ENCODE data around the gene MKI67. TPM values are rescaled to one million over a fixed set of nuclear protein-coding genes. Genes with fewer than 3 reads are reported as not detected.
"Not testable (repeated sequence)": the region's sequence is repeated elsewhere in the genome, so short reads cannot be mapped to it uniquely, and the experiment has no call there.

Gene MKI67
- total RNA-seq, 1 experiment from 2014 or later, result 85.4 TPM

DNA sequence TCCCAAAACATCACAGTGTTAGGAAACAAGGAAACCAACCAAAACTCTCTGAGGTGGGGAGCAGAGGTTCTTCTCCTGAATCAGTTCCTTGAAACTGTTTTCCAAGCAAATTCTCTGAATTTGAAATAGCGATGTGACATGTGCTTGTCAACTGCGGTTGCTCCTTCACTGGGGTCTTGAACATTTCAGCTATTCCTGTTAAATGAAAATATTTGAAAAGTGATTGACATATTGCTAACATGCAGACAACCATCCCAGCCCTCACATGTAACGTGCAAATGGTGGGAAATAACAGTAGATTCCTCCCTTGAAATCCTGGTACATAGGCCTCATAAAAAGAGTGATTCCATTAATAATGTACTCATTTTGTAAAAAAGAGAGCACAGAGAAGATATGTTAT is 15.9 kb downstream of the MKI67 start:
- DNase-seq (ENCODE audit: low read depth), result no peak

DNA sequence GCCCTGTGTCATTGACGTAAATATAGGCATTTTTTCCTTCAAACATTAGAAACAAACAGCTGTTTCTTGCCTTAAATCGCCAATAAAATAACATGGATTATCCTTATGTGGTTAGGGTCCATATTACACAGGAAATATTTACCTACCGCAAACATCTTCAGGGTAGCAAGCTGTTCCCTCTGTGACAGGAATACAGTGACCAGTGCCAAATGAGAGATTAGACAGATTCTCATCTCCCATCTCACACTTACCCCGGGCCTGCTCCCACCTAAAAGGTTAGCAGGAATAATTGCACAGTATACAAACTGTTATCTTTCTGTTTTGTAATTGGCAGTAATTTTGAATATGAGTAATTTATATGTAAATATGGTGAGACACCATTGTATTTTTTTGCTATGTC is 16.5 kb downstream of the MKI67 start:
- no peak for DNase-seq (ENCODE audit: low read depth)

DNA sequence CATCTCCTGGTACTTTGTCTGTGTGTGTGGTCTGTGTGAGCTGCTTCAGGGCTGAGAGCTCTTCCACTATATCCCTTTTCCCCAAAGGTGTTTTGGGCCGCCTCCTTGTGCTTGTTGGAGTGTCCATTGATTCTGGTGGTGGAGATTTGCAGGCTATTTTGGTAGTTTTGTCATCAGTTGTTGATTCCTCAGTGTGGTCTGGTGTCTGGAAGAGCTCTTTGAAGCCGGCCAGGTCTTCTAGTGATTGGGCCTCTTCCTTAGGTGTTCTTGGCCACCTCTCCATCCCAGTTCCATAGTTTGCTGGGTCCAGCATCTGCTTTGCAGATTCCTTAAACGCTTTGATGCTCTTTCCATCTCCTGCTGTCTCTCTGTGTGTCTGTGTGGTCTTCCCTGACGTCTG is 20.8 kb downstream of the MKI67 start:
- DNase-seq (ENCODE audit: low read depth), result no peak

DNA sequence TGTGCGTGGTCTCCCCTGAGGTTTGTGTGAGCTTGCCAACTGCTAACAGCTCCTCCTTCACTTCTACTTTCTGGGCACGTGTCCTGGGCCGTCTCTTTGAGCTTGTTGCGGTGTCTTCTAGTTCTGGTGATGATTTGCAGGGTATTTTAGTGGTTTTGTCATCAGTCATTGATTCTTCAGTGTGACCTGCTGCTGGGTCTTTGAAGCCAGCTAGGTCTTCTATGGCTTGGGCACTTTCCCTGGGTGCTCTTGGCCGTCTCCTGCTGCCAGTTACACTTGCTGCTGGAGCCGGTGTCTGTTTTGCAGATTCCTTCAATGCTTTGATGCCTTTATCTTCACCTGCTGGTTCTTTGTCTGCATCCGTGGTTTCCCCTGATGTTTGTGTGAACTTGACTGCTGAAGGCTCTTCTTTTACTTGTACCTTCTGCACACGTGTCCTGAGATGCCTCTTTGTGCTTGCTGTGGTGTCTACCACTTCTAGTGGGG is 23.0 kb downstream of the MKI67 start:
- no peak for DNase-seq (ENCODE audit: low read depth)

DNA sequence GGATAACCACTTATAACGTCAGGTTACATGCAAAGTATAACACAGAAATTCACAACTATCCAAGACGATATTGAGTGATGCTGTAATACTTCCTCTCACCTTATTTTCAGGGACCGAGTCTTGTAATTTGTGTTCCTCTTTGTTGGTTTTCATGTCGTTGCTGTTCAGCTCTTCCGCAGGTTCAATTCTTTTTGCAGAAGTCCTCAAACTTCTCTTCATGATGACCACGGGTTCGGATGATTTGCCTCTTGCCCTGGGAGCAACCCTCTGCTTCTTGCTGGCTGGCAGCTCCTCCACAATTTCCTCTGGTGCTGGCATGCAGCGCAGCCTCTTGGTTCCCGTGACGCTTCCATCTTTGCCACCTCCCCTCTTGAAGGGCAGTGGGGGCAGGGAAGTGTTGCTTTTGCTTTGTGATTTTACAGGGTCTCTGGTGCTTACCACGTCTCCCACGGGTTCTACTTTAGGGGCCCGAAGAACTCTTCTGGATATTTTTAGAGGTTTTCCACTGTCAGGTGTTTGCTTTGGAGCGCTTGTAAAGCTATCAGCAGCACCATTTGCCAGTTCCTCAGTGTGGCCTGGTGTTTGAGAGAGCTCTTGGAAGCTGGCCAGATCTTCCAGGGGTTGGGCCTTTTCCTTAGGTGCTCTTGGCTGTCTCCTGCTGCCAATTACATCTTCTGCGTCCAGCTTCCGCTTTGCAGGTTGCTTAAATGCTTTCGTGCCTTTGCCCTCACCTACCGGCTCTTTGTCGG is 23.6 kb downstream of the MKI67 start:
- DNase-seq (ENCODE audit: low read depth), result no peak

DNA sequence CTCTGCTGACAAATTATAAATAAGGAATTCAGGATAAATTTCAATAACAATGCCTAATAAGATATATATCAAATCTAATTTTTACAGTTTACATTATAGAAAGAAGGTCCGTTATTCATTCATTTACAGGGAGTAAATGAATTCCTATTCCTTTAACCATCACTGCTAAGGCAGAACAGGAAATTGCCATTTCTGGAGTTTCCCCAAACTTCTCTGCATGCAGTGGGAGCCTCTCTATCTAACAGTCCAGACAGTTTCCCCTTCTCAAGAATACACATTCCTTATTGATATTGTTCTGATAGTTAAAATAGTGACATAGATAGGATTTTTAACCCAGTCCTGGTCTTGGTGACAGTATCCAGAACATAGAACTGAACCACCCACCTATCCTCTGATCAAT is 24.3 kb downstream of the MKI67 start:
- no peak for DNase-seq (ENCODE audit: low read depth)

DNA sequence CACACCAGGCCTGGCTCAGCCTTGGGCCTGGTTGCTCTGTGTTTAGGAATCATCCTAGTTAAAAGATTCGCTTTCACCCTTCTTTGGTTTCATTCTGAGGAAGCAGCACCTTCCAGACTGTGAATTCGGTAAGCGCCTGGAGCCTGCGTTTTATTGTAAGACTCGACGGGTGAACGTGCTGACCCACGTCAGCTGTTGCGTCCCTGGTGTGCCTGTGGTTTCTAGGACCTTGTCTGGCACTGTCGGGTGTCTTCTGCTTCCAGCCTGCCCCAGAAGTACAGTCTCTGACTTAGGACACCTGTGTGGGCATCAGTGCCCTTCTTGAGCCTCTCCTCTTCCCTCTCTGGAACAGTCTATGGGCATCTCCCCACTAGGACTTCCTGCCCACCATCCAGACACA is 26.3 kb downstream of the MKI67 start:
- DNase-seq (ENCODE audit: low read depth), result no peak

GRCh38 chr10:128098631-128099030 is 27.6 kb downstream of the MKI67 start:
- DNase-seq (ENCODE audit: low read depth), result no peak

- DNase-seq (ENCODE audit: low read depth), result peak; percentile 26
Measured at GRCh38 chr10:128097783-128098182, 28.4 kb downstream of the MKI67 start.

- peak; percentile 72 for DNase-seq (ENCODE audit: low read depth)
Measured at GRCh38 chr10:128096486-128097199, 29.6 kb downstream of the MKI67 start.

DNA sequence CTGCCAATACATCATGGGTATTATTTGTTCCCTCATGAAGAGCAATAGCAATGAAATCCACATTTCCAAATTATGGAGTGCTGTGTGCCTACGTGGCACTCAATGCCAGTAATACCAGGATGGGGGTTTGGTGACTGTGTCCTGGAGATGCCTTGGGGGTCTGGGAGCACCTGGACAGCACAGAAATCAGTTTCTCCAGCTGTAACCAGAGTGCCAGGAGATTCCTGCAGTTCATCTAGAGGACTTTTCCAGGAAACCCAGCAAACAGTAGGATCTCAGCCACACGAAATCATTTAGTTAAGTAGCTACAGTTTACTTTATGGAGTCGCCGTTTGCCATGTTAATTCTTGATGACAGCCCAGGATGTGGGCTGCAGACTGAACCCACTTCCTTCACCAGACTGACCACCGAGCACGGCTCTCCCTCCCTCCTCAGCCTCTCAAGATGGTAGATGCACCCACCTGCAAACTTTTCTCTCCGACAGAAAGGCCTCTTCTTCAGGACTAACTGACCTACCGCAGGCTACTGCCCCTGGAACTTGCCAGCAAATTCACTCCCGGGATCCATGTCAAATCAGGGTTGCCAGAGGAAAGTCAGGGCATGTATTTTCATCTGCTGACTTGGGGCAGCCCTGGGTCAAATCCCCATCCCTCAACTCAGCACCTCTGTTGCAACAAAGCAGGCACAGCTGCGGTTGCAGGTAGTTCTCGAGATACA is 30.3 kb downstream of the MKI67 start:
- peak; percentile 9 for DNase-seq (ENCODE audit: low read depth)

- DNase-seq (ENCODE audit: low read depth), result peak; percentile 44
Measured at GRCh38 chr10:128095027-128095752, 31.0 kb downstream of the MKI67 start.

DNA sequence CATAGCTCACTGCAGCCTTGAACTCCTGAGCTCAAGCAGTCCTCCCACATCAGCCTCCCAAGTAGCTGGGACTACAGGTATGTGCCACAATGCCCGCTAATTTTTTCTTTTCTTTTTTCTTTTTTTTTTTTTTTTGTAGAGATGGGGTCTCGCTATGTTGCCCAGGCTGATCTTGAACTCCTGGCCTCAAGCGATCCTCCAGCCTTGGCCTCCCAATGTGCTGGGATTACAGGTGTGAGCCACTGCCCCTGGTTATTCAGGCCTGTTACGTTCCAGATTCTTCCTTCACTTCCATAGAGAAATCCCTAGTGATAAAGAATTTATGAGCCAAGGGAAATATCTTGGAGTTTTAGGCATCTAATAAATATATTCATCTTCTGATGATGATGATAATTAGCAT is 31.6 kb downstream of the MKI67 start:
- not testable (repeated sequence) for DNase-seq (ENCODE audit: low read depth)

- DNase-seq (ENCODE audit: low read depth), result peak; percentile 12
Measured at GRCh38 chr10:128092454-128092853, 33.8 kb downstream of the MKI67 start.

- DNase-seq (ENCODE audit: low read depth), result no peak
Measured at GRCh38 chr10:128091636-128092210, 34.5 kb downstream of the MKI67 start.

GRCh38 chr10:128087884-128088709 is 38.1 kb downstream of the MKI67 start:
- peak; percentile 19 for DNase-seq (ENCODE audit: low read depth)

DNA sequence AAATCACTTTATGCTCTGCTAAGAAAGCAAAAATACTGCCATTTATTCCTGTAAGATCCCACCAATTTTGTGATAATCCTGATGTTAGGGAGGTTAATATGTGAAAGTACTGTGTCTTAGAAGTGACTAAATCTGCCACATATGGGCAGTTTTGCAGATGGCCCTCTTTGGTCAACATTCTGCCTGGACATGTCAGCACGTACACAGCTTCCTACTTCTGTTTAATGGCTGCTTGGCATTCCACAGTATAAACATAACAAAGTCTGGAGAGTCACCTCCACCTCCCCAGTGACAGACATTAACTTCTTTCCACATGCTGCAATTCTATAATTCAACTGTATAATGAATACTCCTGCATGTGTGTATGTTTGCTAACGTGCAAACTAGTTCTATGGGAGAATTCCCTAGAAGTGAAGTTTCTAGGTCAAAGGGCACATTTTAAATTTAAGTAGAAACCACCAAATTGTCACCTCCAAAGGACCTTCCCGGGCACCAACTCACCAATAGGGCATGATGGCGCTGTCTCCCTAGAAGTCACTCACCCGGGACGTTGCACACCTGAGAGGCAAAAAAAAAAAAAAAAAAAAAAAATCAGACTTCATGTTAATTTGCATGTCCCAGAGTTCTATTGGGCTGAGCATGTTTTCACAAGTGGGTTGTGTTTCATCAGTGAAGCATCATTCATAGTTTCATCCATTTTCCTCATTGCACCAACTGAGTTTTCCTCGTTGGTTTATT is 38.9 kb downstream of the MKI67 start:
- no peak for DNase-seq (ENCODE audit: low read depth)

DNA sequence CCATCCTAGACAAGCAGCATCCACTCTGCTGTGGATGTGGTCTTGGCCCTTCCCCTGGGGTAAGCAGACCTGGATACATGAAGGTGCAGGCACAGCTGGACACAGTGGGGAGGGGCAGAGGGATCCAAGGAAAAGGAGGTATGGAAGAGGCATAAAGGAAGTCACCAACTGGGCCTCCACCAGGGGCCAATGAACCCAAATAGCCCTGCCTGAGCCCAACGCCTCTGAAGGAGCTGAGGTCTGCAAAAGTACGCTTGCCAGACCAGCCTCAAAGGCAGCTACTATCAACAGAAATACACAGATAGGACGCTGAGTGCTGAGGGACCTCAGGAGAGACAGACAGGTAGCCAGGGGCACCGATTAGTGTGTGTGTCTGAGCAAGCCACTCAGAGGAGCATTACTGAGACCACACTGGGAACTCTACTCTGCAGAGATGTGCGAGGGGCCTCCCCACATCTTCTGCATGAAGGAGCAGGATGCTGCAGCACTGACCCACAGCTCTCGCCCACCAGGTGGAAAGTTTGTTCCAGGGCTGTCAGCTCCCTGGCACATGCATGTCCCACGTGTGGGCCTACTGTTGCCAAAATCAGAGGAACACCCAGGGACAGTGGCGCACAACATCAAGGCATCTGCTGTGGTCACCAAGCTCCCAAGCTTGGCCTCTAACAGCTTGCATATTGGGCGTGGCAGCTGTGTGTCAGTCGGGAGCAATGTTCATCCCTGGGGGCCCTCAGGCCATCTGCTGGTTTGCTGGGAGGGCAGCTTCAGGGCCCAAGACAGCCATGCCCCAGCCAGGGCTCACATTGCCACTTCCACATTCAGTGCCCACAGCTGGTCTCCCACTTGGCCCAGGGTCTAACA is 40.0 kb downstream of the MKI67 start:
- DNase-seq (ENCODE audit: low read depth), result peak; percentile 19

DNA sequence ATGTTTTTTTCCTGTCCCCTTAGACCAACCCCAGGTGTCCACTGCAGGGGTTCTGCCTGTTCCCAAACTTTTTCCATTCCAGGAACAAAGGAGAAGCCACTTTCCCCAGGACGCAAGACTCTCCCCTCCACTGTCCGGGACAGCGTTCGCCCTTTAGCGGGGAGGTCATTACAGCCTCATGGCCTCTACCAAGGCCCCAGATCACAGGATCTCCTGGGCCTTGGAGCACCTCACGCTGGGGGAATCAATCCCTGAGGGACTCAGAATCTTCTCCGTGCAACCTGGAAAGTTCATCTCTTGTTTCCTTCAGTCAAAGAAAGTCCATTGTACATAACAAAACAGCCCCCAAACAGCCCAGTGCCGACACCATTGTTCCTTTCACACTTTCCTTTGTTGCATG is 41.2 kb downstream of the MKI67 start:
- DNase-seq (ENCODE audit: low read depth), result no peak

Measured in M059J (cell line).